CD14-positive monocyte (primary cell): ENCODE data around the gene SERPINB2. TPM values are rescaled to one million over a fixed set of nuclear protein-coding genes. Genes with fewer than 3 reads are reported as not detected.

Experiments used
- DNase-seq, 3 donors: peaks; one replicate each; pipeline ENCODE4 v3.0.0-alpha.2; 2011 to 2022
- H2AFZ ChIP-seq: 2 replicates; pipeline ENCODE4 v1.6.0; 2012; ENCODE audit warnings: mild to moderate bottlenecking, low read depth, low read length, inconsistent platforms; ENCODE audit not compliant: insufficient read depth, poor library complexity, severe bottlenecking
- H3K27ac ChIP-seq, 2 donors: 1 replicate in 1 of 2; 2 replicates in 1 of 2; pipeline ENCODE4 v1.5.1; 2012 to 2013; ENCODE audit warnings: low read length in 2 of 2, control low read depth in 1 of 2, inconsistent platforms in 1 of 2, low read depth in 1 of 2, mild to moderate bottlenecking in 1 of 2
- H3K27me3 ChIP-seq, 2 donors: one replicate each; pipeline versions ENCODE4 v1.6.0 to v1.6.1; 2011 to 2013; ENCODE audit warnings: low read length in 2 of 2; ENCODE audit not compliant: control insufficient read depth in 2 of 2, insufficient read depth in 2 of 2
- H3K36me3 ChIP-seq, 2 donors: replicated peaks in 1 of 2; 1 replicate in 1 of 2; 2 replicates in 1 of 2; pipeline versions ENCODE4 v1.5.1 to v1.6.1; 2012 to 2013; ENCODE audit warnings: low read length in 2 of 2, control low read depth in 1 of 2, inconsistent platforms in 1 of 2, mild to moderate bottlenecking in 1 of 2; ENCODE audit not compliant: insufficient read depth in 2 of 2, control insufficient read depth in 1 of 2
- H3K4me1 ChIP-seq, 2 donors: 1 replicate in 1 of 2; 2 replicates in 1 of 2; pipeline versions ENCODE4 v1.5.1 to v1.6.1; 2012 to 2013; ENCODE audit warnings: low read length in 2 of 2, control low read depth in 1 of 2, inconsistent platforms in 1 of 2, mild to moderate bottlenecking in 1 of 2, moderate library complexity in 1 of 2; ENCODE audit not compliant: insufficient read depth in 2 of 2, control insufficient read depth in 1 of 2
- H3K4me2 ChIP-seq: replicated peaks from 2 replicates; pipeline ENCODE3; 2012; ENCODE audit warnings: low read length, moderate library complexity, mild to moderate bottlenecking; ENCODE audit not compliant: poor library complexity, severe bottlenecking; ENCODE audit errors: extremely low read depth
- H3K4me3 ChIP-seq, 3 experiments: fragments of 200-600 bp in 1 of 3; sonication (generic) in 1 of 3; replicated peaks in 1 of 3; 1 replicate in 2 of 3; 2 replicates in 1 of 3; pipeline ENCODE4 v1.5.1; 2011 to 2013; ENCODE audit warnings: low read length in 3 of 3, mild to moderate bottlenecking in 3 of 3, control low read depth in 2 of 3, low read depth in 2 of 3, inconsistent platforms in 1 of 3, moderate library complexity in 1 of 3
- H3K79me2 ChIP-seq: 2 replicates; pipeline ENCODE4 v1.6.0; 2012; ENCODE audit warnings: mild to moderate bottlenecking, control low read depth, inconsistent platforms, low read length, moderate library complexity; ENCODE audit not compliant: insufficient read depth
- H3K9ac ChIP-seq: 2 replicates; pipeline ENCODE4 v1.6.0; 2017; ENCODE audit warnings: low read length, mild to moderate bottlenecking; ENCODE audit not compliant: insufficient read depth, poor library complexity, severe bottlenecking
- H3K9me3 ChIP-seq, 2 donors: replicated peaks in 1 of 2; 1 replicate in 1 of 2; 2 replicates in 1 of 2; pipeline versions ENCODE4 v1.5.1 to v1.6.1; 2012 to 2013; ENCODE audit warnings: low read length in 2 of 2, control low read depth in 1 of 2; ENCODE audit not compliant: control insufficient read depth in 1 of 2, insufficient read depth in 1 of 2
- H4K20me1 ChIP-seq: 2 replicates; pipeline ENCODE4 v1.6.0; 2012; ENCODE audit warnings: mild to moderate bottlenecking, low read length, control low read depth, moderate library complexity; ENCODE audit not compliant: insufficient read depth
- H3K27ac Mint-ChIP-seq, 7 donors: one replicate each; pipeline ENCODE4 v1.8.0; 2020; ENCODE audit warnings: mild to moderate bottlenecking in 7 of 7, mixed read lengths in 7 of 7, moderate library complexity in 6 of 7, inconsistent platforms in 2 of 7
- H3K27me3 Mint-ChIP-seq, 3 donors: one replicate each; pipeline ENCODE4 v1.8.0; 2021 to 2022; ENCODE audit warnings: low read depth in 3 of 3, mild to moderate bottlenecking in 3 of 3, mixed read lengths in 3 of 3, moderate library complexity in 3 of 3, inconsistent platforms in 1 of 3
- H3K36me3 Mint-ChIP-seq, 2 donors: one replicate each; pipeline ENCODE4 v1.8.0; 2020; ENCODE audit warnings: mixed read lengths in 2 of 2, inconsistent platforms in 1 of 2, mild to moderate bottlenecking in 1 of 2
- H3K4me1 Mint-ChIP-seq: one replicate; pipeline ENCODE4 v1.8.0; 2020; ENCODE audit warnings: mild to moderate bottlenecking, mixed read lengths
- H3K4me3 Mint-ChIP-seq, 2 donors: one replicate each; pipeline ENCODE4 v1.8.0; 2020; ENCODE audit warnings: mild to moderate bottlenecking in 2 of 2, mixed read lengths in 2 of 2, moderate library complexity in 1 of 2
- H3K9me3 Mint-ChIP-seq, 7 donors: one replicate each; pipeline ENCODE4 v1.8.0; 2020 to 2022; ENCODE audit warnings: mixed read lengths in 7 of 7, mild to moderate bottlenecking in 6 of 7, moderate library complexity in 6 of 7, inconsistent platforms in 2 of 7
- CTCF ChIP-seq: fragments of 200-600 bp; IDR thresholded peaks from one replicate; pipeline ENCODE4 v1.8.0; 2022; ENCODE audit warnings: antibody characterized with exemption, mild to moderate bottlenecking
- WGBS: methylation state at CpG from one replicate; pipeline ENCODE4 v1.1.5; 2013; ENCODE audit warnings: missing lambda C conversion rate; ENCODE audit not compliant: insufficient coverage; 5-methylcytosine and 5-hydroxymethylcytosine counted together
- intact Hi-C, 2 donors: fragments of 100-400 bp; cut with micrococcal nuclease; formaldehyde crosslinking; loops; one replicate each; pipeline versions ENCODE4 v1.15.0 to v1.15.1; 2023
- polyA plus RNA-seq, 3 donors: library from polyadenylated mRNA; depleted of rRNA in 1 of 3; unstranded in 2 of 3; stranded (reverse) in 1 of 3; fragments of 300-500 nt in 2 of 3; fragments of >200 nt in 1 of 3; fragmentation: Illumina TruSeq in 2 of 3; gene quantifications; 1 replicate in 2 of 3; 2 replicates in 1 of 3; pipeline ENCODE4 v1.2.3, GENCODE V29; 2012 to 2021

The SERPINB2 gene
- polyA plus RNA-seq, 3 donors = 14.3 to 60.9 (median 19.9) TPM

GRCh38 chr18:63883617-63884016 lies 3.9 kb upstream of the SERPINB2 start:
- no peak overlapping the region for H2AFZ ChIP-seq
- Mint-ChIP-seq H3K27ac (no peak overlapping the region), H3K4me1 (peaks cover 47% of the 10 kb centered on the region), H3K9me3 (no peaks in the 10 kb centered on the region), H3K4me3 (no peak overlapping the region), H3K27me3 (peaks cover 0 to 2% (median 0%) of the 10 kb centered on the region in 3 donors), H3K36me3 (no peaks in the 10 kb centered on the region)
- H3K27me3 ChIP-seq = no peaks in the 10 kb centered on the region
- no peaks in the 10 kb centered on the region for H3K9me3 ChIP-seq
- peak in 1 of 3 donors; percentile 29 for DNase-seq
- no peaks in the 10 kb centered on the region for H4K20me1 ChIP-seq
- peaks cover 12% of the 10 kb centered on the region for H3K79me2 ChIP-seq
- intact Hi-C loops = no loop called here
- H3K36me3 ChIP-seq = no peaks in the 10 kb centered on the region
- no peak overlapping the region for H3K27ac ChIP-seq
- no peak for TF ChIP-seq CTCF
- no peak overlapping the region for H3K9ac ChIP-seq
- H3K4me3 ChIP-seq = no peak overlapping the region
- no peak overlapping the region for H3K4me2 ChIP-seq
- peaks cover 38 to 56% of the 10 kb centered on the region in 2 donors for H3K4me1 ChIP-seq

- peaks cover 4 to 13% of the 10 kb centered on the region in 2 donors for H3K36me3 Mint-ChIP-seq
- H3K27me3 Mint-ChIP-seq = no peaks in the 10 kb centered on the region
- peak overlapping the region; percentile 44 to 78 for H3K27ac ChIP-seq
- peak overlapping the region; percentile 15 to 70 (median 60) for H3K4me3 ChIP-seq
- H2AFZ ChIP-seq = no peak overlapping the region
- H3K4me2 ChIP-seq = peak overlapping the region; percentile 74
- H3K79me2 ChIP-seq = peaks cover 53% of the 10 kb centered on the region
- intact Hi-C loops = no loop called here
- H3K9ac ChIP-seq = peak overlapping the region; percentile 37
- peak overlapping the region; percentile 35 to 54 for H3K4me3 Mint-ChIP-seq
- H3K4me1 Mint-ChIP-seq = peaks cover 67% of the 10 kb centered on the region
- no peaks in the 10 kb centered on the region for H3K9me3 ChIP-seq
- H3K36me3 ChIP-seq = no peaks in the 10 kb centered on the region
- H3K27me3 ChIP-seq = no peaks in the 10 kb centered on the region
- no peaks in the 10 kb centered on the region for H3K9me3 Mint-ChIP-seq
- peak in 2 of 3 donors; percentile 49 to 67 for DNase-seq
- 0% methylated on average over 1 of the region's 1 CpG for WGBS
- H3K4me1 ChIP-seq = peaks cover 62 to 78% of the 10 kb centered on the region in 2 donors
- H3K27ac Mint-ChIP-seq = peak overlapping the region; percentile 74 to 97 (median 86)
- H4K20me1 ChIP-seq = no peaks in the 10 kb centered on the region
- TF ChIP-seq CTCF = no peak
These were observed 1.1 kb downstream of the SERPINB2 start for GRCh38 chr18:63888470-63889190.
